ENCODE measurements around the gene EMP1.

Gene EMP1

GRCh38 chr12:13194401-13195110 is 2.0 kb upstream of the EMP1 start:
- no peak overlapping the region for H3K4me3 ChIP-seq (replicated peaks; ENCODE audit: low read depth, low read length)
- peaks cover 2% of the 10 kb centered on the region; the same call in 1 of the 2 replicates for H3K27me3 ChIP-seq (replicated peaks; ENCODE audit: control insufficient read depth, insufficient read depth, low read length)
- no peak for TF ChIP-seq CTCF (IDR thresholded peaks at IDR 0.05; ENCODE audit: insufficient read depth, low read length, poor library complexity, severe bottlenecking)
- no peaks in the 10 kb centered on the region for H3K36me3 ChIP-seq (ENCODE audit: control insufficient read depth, insufficient read depth, low read length)
- no peak for DNase-seq (ENCODE audit: extremely low read depth, insufficient read length)

- Histone ChIP-seq H3K36me3 (ENCODE audit: control insufficient read depth, insufficient read depth, low read length) (no peaks in the 10 kb centered on the region), H3K4me3 (replicated peaks; ENCODE audit: low read depth, low read length) (no peak overlapping the region), H3K27me3 (replicated peaks; ENCODE audit: control insufficient read depth, insufficient read depth, low read length) (peaks cover 2% of the 10 kb centered on the region; the same call in 1 of the 2 replicates)
- no peak for TF ChIP-seq CTCF (IDR thresholded peaks at IDR 0.05; ENCODE audit: insufficient read depth, low read length, poor library complexity, severe bottlenecking)
- no peak for DNase-seq (ENCODE audit: extremely low read depth, insufficient read length)
Measured at GRCh38 chr12:13195250-13195649, 1.3 kb upstream of the EMP1 start.

DNA sequence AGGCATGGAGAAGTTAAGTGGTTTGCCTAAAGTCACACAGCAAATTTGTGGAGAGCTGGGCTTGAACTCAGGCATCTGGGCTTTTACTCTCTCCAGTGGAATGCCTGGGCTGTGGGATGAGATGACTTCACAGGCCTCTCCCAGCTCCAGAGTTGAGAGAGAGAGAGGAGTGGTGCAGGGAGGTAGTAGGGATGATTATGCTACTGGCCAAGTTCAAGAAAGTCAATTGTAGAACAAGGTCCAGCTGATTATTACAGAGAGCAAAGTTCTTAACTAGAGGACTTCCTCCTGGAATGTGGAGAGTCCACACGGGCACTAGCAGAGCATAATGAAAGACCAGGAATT is 769 bp upstream of the EMP1 start:
- Histone ChIP-seq H3K36me3 (ENCODE audit: control insufficient read depth, insufficient read depth, low read length) (no peaks in the 10 kb centered on the region), H3K4me3 (replicated peaks; ENCODE audit: low read depth, low read length) (no peak overlapping the region), H3K27me3 (replicated peaks; ENCODE audit: control insufficient read depth, insufficient read depth, low read length) (peaks cover 2% of the 10 kb centered on the region; the same call in 1 of the 2 replicates)
- no peak for TF ChIP-seq CTCF (IDR thresholded peaks at IDR 0.05; ENCODE audit: insufficient read depth, low read length, poor library complexity, severe bottlenecking)
- DNase-seq (ENCODE audit: extremely low read depth, insufficient read length), result no peak

- TF ChIP-seq CTCF (IDR thresholded peaks at IDR 0.05; ENCODE audit: insufficient read depth, low read length, poor library complexity, severe bottlenecking), result no peak
Measured at GRCh38 chr12:13197032-13197431, 506 bp downstream of the EMP1 start.

GRCh38 chr12:13197526-13198143 is 1.1 kb downstream of the EMP1 start:
- Histone ChIP-seq H3K27me3 (replicated peaks; ENCODE audit: control insufficient read depth, insufficient read depth, low read length) (no peaks in the 10 kb centered on the region; the same call in 1 of the 2 replicates), H3K36me3 (ENCODE audit: control insufficient read depth, insufficient read depth, low read length) (no peaks in the 10 kb centered on the region), H3K4me3 (replicated peaks; ENCODE audit: low read depth, low read length) (no peak overlapping the region)
- no peak for TF ChIP-seq CTCF (IDR thresholded peaks at IDR 0.05; ENCODE audit: insufficient read depth, low read length, poor library complexity, severe bottlenecking)
- DNase-seq (ENCODE audit: extremely low read depth, insufficient read length), result no peak

More at GRCh38 chr12:13197032-13197431, 506 bp downstream of the EMP1 start:
- DNase-seq (ENCODE audit: extremely low read depth, insufficient read length), result no peak
- no peaks in the 10 kb centered on the region; the same call in 1 of the 2 replicates for H3K27me3 ChIP-seq (replicated peaks; ENCODE audit: control insufficient read depth, insufficient read depth, low read length)
- no peaks in the 10 kb centered on the region for H3K36me3 ChIP-seq (ENCODE audit: control insufficient read depth, insufficient read depth, low read length)
- no peak overlapping the region for H3K4me3 ChIP-seq (replicated peaks; ENCODE audit: low read depth, low read length)
